IMR-90 (cell line): ENCODE measurements around the gene DERL3. TPM values are rescaled to one million over a fixed set of nuclear protein-coding genes. Genes with fewer than 3 reads are reported as not detected.

Experiments used
- ATAC-seq: fragments of 200-7000 bp; cut with Tn5 transposase; 2 replicates; pipeline ENCODE4 v1.9.1; 2020; ENCODE audit warnings: low read depth, mild to moderate bottlenecking, moderate library complexity
- BruUV-seq: library from RNA; stranded (reverse); fragments of 400-500 nt; replicated peaks from 2 replicates; lab custom pipeline; 2021; lab: Mats Ljungman, UMichigan
- CTCF ChIA-PET: fragments of 300-600 bp; formaldehyde crosslinking; extraction: SDS; loops from one replicate; lab custom pipeline; 2021; ENCODE audit warnings: antibody characterized with exemption; lab: Yijun Ruan, JAX
- POLR2A ChIA-PET: fragments of 300-600 bp; sonication (Branson Sonifier 250); formaldehyde crosslinking; loops from one replicate; lab custom pipeline; 2022; ENCODE audit warnings: antibody characterized with exemption; ENCODE audit not compliant: unreplicated experiment; lab: Charles Lee
- DNase-seq: peaks from one replicate; pipeline ENCODE4 v3.0.0; 2013
- H2AFZ ChIP-seq: replicated peaks from 2 replicates; pipeline ENCODE3; 2013; ENCODE audit warnings: low read length, mild to moderate bottlenecking; ENCODE audit not compliant: poor library complexity
- H2AK5ac ChIP-seq: 2 replicates; pipeline ENCODE4 v1.6.1; 2013; ENCODE audit warnings: low read depth, low read length, inconsistent platforms
- H2AK9ac ChIP-seq: replicated peaks from 2 replicates; pipeline ENCODE3; 2013; ENCODE audit warnings: mild to moderate bottlenecking, low read depth, low read length, moderate library complexity; ENCODE audit not compliant: poor library complexity
- H2BK120ac ChIP-seq: 2 replicates; pipeline ENCODE4 v1.6.1; 2013; ENCODE audit warnings: low read depth, low read length, inconsistent platforms
- H2BK15ac ChIP-seq: 3 replicates; pipeline ENCODE4 v1.6.1; 2013; ENCODE audit warnings: low read depth, low read length, inconsistent platforms
- H2BK20ac ChIP-seq: 2 replicates; pipeline ENCODE4 v1.6.1; 2013; ENCODE audit warnings: low read depth, mild to moderate bottlenecking, inconsistent platforms, low read length, moderate library complexity
- H2BK5ac ChIP-seq: 2 replicates; pipeline ENCODE4 v1.6.1; 2013; ENCODE audit warnings: mild to moderate bottlenecking, low read depth, low read length, inconsistent platforms; ENCODE audit not compliant: poor library complexity, severe bottlenecking
- H3K14ac ChIP-seq: replicated peaks from 2 replicates; pipeline ENCODE4 v1.6.1; 2013; ENCODE audit warnings: low read depth, low read length, inconsistent platforms
- H3K18ac ChIP-seq: 2 replicates; pipeline ENCODE4 v1.6.1; 2013; ENCODE audit warnings: low read depth, low read length, control low read depth
- H3K23ac ChIP-seq: 2 replicates; pipeline ENCODE4 v1.6.1; 2013; ENCODE audit warnings: low read depth, low read length, inconsistent platforms
- H3K27ac ChIP-seq: 2 replicates; pipeline ENCODE4 v1.5.1; 2013; ENCODE audit warnings: mild to moderate bottlenecking, control low read depth, low read length; ENCODE audit not compliant: insufficient read depth
- H3K27me3 ChIP-seq: 2 replicates; pipeline ENCODE4 v1.6.1; 2013; ENCODE audit warnings: low read length; ENCODE audit not compliant: control insufficient read depth, insufficient read depth
- H3K36me3 ChIP-seq: 2 replicates; pipeline ENCODE4 v1.6.1; 2013; ENCODE audit warnings: low read length, mixed read lengths; ENCODE audit not compliant: control insufficient read depth, insufficient read depth
- H3K4ac ChIP-seq: 2 replicates; pipeline ENCODE4 v1.6.1; 2013; ENCODE audit warnings: low read depth, low read length, inconsistent platforms
- H3K4me1 ChIP-seq: 2 replicates; pipeline ENCODE4 v1.6.1; 2013; ENCODE audit warnings: low read length, mixed read lengths; ENCODE audit not compliant: control insufficient read depth, insufficient read depth
- H3K4me2 ChIP-seq: 2 replicates; pipeline ENCODE4 v1.6.1; 2013; ENCODE audit warnings: low read depth, mild to moderate bottlenecking, control low read depth, low read length, moderate library complexity
- H3K4me3 ChIP-seq: 2 replicates; pipeline ENCODE4 v1.5.1; 2013; ENCODE audit warnings: low read depth, mild to moderate bottlenecking, control low read depth, low read length, moderate library complexity; ENCODE audit not compliant: insufficient read depth
- H3K56ac ChIP-seq: 2 replicates; pipeline ENCODE4 v1.6.1; 2013; ENCODE audit warnings: low read length, inconsistent platforms; ENCODE audit not compliant: insufficient read depth; ENCODE audit errors: extremely low read depth
- H3K79me1 ChIP-seq, 2 experiments: 2 replicates each; pipeline ENCODE4 v1.6.1; 2013; ENCODE audit warnings: low read length in 2 of 2, inconsistent platforms in 1 of 2, low read depth in 1 of 2
- H3K9ac ChIP-seq: 2 replicates; pipeline ENCODE4 v1.6.1; 2013; ENCODE audit warnings: low read depth, low read length, control low read depth
- H3K9me1 ChIP-seq: 2 replicates; pipeline ENCODE4 v1.6.1; 2013; ENCODE audit warnings: low read length, inconsistent platforms; ENCODE audit not compliant: insufficient read depth
- H3K9me3 ChIP-seq: 2 replicates; pipeline ENCODE4 v1.6.1; 2013; ENCODE audit warnings: low read length; ENCODE audit not compliant: control insufficient read depth, insufficient read depth
- H4K20me1 ChIP-seq: 2 replicates; pipeline ENCODE4 v1.6.1; 2013; ENCODE audit warnings: low read length, inconsistent platforms; ENCODE audit not compliant: insufficient read depth
- H4K5ac ChIP-seq: 2 replicates; pipeline ENCODE4 v1.6.1; 2013; ENCODE audit warnings: mild to moderate bottlenecking, low read depth, low read length, control low read depth
- H4K8ac ChIP-seq, 2 experiments: 2 replicates each; pipeline ENCODE4 v1.6.1; 2013; ENCODE audit warnings: low read depth in 2 of 2, low read length in 2 of 2, control low read depth in 1 of 2, inconsistent platforms in 1 of 2
- H4K91ac ChIP-seq: 2 replicates; pipeline ENCODE4 v1.6.1; 2013; ENCODE audit warnings: low read depth, low read length, inconsistent platforms; ENCODE audit not compliant: insufficient read depth
- CEBPB ChIP-seq: IDR thresholded peaks from 2 replicates; pipeline ENCODE4 v1.6.1; 2012; ENCODE audit warnings: low read depth, low read length, improper control_type of control experiment
- CHD1 ChIP-seq: IDR thresholded peaks from 2 replicates; pipeline ENCODE4 v1.6.1; 2012; ENCODE audit warnings: low read depth, low read length, improper control_type of control experiment
- CTCF ChIP-seq: conservative IDR thresholded peaks from 2 replicates; pipeline ENCODE4 v1.5.1; 2012; ENCODE audit warnings: mild to moderate bottlenecking, low read depth, low read length, improper control_type of control experiment
- MAZ ChIP-seq: IDR thresholded peaks from 2 replicates; pipeline ENCODE4 v1.6.1; 2012; ENCODE audit warnings: low read depth, mild to moderate bottlenecking, low read length, improper control_type of control experiment, moderate library complexity, borderline replicate concordance
- MXI1 ChIP-seq: IDR thresholded peaks from 2 replicates; pipeline ENCODE4 v1.6.1; 2012; ENCODE audit warnings: low read depth, mild to moderate bottlenecking, low read length, moderate library complexity, borderline replicate concordance
- NFE2L2 ChIP-seq: fragments of 150-350 bp; IDR thresholded peaks from 2 replicates; pipeline ENCODE4 v1.6.1; 2016; ENCODE audit warnings: low read depth, mild to moderate bottlenecking, low read length
- POLR2A ChIP-seq: IDR thresholded peaks from 2 replicates; pipeline ENCODE4 v1.6.1; 2012; ENCODE audit warnings: mild to moderate bottlenecking, low read depth, low read length
- RFX5 ChIP-seq: IDR thresholded peaks from 2 replicates; pipeline ENCODE4 v1.8.0; 2012; ENCODE audit warnings: low read depth, mild to moderate bottlenecking, low read length, moderate library complexity
- SMC3 ChIP-seq: fragments of 150-350 bp; IDR thresholded peaks from 2 replicates; pipeline ENCODE4 v1.6.1; 2016; ENCODE audit warnings: low read depth, mild to moderate bottlenecking, antibody characterized with exemption, low read length, moderate library complexity
- WGBS, 2 experiments: methylation state at CpG; one replicate each; pipeline versions ENCODE4 v1.1.5 to v1.1.7; 2013; ENCODE audit warnings: missing lambda C conversion rate in 2 of 2; ENCODE audit not compliant: insufficient read length in 1 of 2; ENCODE audit errors: extremely low coverage in 2 of 2; 5-methylcytosine and 5-hydroxymethylcytosine counted together
- dilution Hi-C: fragments of 300-500 bp; cut with HindIII; formaldehyde crosslinking; loops from one replicate; pipeline ENCODE4 v1.14.3; 2018; ENCODE audit warnings: low sequenced_read_pairs; ENCODE audit not compliant: unreplicated experiment
- in situ Hi-C: fragments of 300-500 bp; cut with MboI; formaldehyde crosslinking; loops from 3 replicates; pipeline ENCODE4 v1.14.3; 2019; ENCODE audit warnings: low sequenced_read_pairs, inconsistent platforms, mixed read lengths
- intact Hi-C: fragments of 100-400 bp; cut with micrococcal nuclease; formaldehyde crosslinking; loops from 2 replicates; pipeline ENCODE4 v1.10.0; 2022
- polyA plus RNA-seq, 3 experiments: library from polyadenylated mRNA; depleted of rRNA; stranded (reverse); fragments of >200 nt; gene quantifications; 2 replicates each; pipeline ENCODE4 v1.2.3, GENCODE V29; 2012; ENCODE audit warnings: low replicate concordance in 1 of 3
- total RNA-seq: library from RNA; depleted of rRNA; stranded (reverse); fragments of >200 nt; gene quantifications from 2 replicates; pipeline ENCODE4 v1.2.3, GENCODE V29; 2012

DERL3 gene
- total and polyA plus RNA-seq, 2 of the 4 experiments (the other 2 are of a cell fraction): 0.18 to 0.62 TPM

GRCh38 chr22:23823331-23823791, 15.4 kb downstream of the DERL3 start:
- peaks cover 3 to 39% of the 10 kb centered on the region in 2 experiments; a peak in 2 of 4 replicates for H3K79me1 ChIP-seq
- H4K20me1 ChIP-seq: no peaks in the 10 kb centered on the region
- no TSS peak for BruUV-seq
- intact Hi-C loops (no loop called here), in situ Hi-C loops (no loop called here), dilution Hi-C loops (no loop called here)
- CTCF ChIA-PET: no interaction called here
- H2AFZ ChIP-seq: no peak overlapping the region
- H3K27ac ChIP-seq: no peak overlapping the region
- H3K9me3 ChIP-seq: no peaks in the 10 kb centered on the region
- TF ChIP-seq RFX5: no peak
- TF ChIP-seq CHD1: no peak
- no peak for TF ChIP-seq SMC3
- TF ChIP-seq POLR2A: no peak
- TF ChIP-seq MXI1: no peak
- no peak for TF ChIP-seq MAZ
- no peak for TF ChIP-seq CEBPB
- no peak for TF ChIP-seq CTCF
- no peak for TF ChIP-seq NFE2L2
- H3K14ac ChIP-seq: no peak overlapping the region
- no peak overlapping the region for H2BK15ac ChIP-seq
- H3K9ac ChIP-seq: no peak overlapping the region
- WGBS, 2 experiments: 94% methylated on average over 6 of the region's 14 CpGs; no CpG with 5 or more reads in 1 of the 2 experiments
- no peak overlapping the region for H3K18ac ChIP-seq
- H3K27me3 ChIP-seq: no peaks in the 10 kb centered on the region
- H2BK20ac ChIP-seq: no peak overlapping the region
- no peak for ATAC-seq
- no peak overlapping the region for H2AK9ac ChIP-seq
- H3K36me3 ChIP-seq: peaks cover 77% of the 10 kb centered on the region
- H4K5ac ChIP-seq: no peak overlapping the region
- H3K56ac ChIP-seq: no peak overlapping the region
- POLR2A ChIA-PET: no interaction called here
- no peak overlapping the region for H4K8ac ChIP-seq
- no peak overlapping the region for H3K4me2 ChIP-seq
- no peak overlapping the region for H4K91ac ChIP-seq
- H3K4ac ChIP-seq: no peak overlapping the region
- H3K4me1 ChIP-seq: peaks cover 7% of the 10 kb centered on the region; the same call in 1 of the 2 replicates
- no peak overlapping the region for H3K4me3 ChIP-seq
- no peak overlapping the region for H2BK5ac ChIP-seq
- peaks cover 19% of the 10 kb centered on the region for H3K9me1 ChIP-seq
- no peak for DNase-seq
- no peak overlapping the region for H3K23ac ChIP-seq
- H2BK120ac ChIP-seq: no peak overlapping the region
- no peak overlapping the region for H2AK5ac ChIP-seq
